A549 treated with dexamethasone at 1 μM for 4 hours (cell line): Measurements from ENCODE around the gene EPM2A. TPM values are rescaled to one million over a fixed set of nuclear protein-coding genes. Genes with fewer than 3 reads are reported as not detected.

Experiments used
- total RNA-seq: library from RNA; stranded (reverse); fragments of 200-300 nt; extraction: Qiagen RNA extraction; gene quantifications from 5 replicates; pipeline ENCODE4 v1.2.3, GENCODE V29; 2022

The EPM2A gene
- 2.8 to 3.4 TPM (median 3.1 TPM) in 5 replicates for total RNA-seq

GRCh38 chr6:145735356-145736165 is at the start of gene EPM2A:
Gene EPM2A, minus strand, starts transcription at chr6:145735520. Its CDS starts 22 bp downstream, at chr6:145735498.

Other genes with a start within 250 kb of the EPM2A start
- 3.9 to 5.1 TPM (median 4.8 TPM) in 5 replicates for gene FBXO30, start 79.3 kb upstream of the EPM2A start, total RNA-seq
- 2.2 to 3.9 TPM (median 3.5 TPM) in 5 replicates for gene SHPRH, start 228.8 kb upstream of the EPM2A start, total RNA-seq